IMR-90 (cell line): ENCODE measurements around the gene MFGE8. TPM values are rescaled to one million over a fixed set of nuclear protein-coding genes. Genes with fewer than 3 reads are reported as not detected.

ENCODE experiments used
- ATAC-seq: fragments of 200-7000 bp; cut with Tn5 transposase; 2 replicates; pipeline ENCODE4 v1.9.1; 2020; ENCODE audit warnings: low read depth, mild to moderate bottlenecking, moderate library complexity
- BruUV-seq: library from RNA; stranded (reverse); fragments of 400-500 nt; replicated peaks from 2 replicates; lab custom pipeline; 2021; lab: Mats Ljungman, UMichigan
- CTCF ChIA-PET: fragments of 300-600 bp; formaldehyde crosslinking; extraction: SDS; loops from one replicate; lab custom pipeline; 2021; ENCODE audit warnings: antibody characterized with exemption; lab: Yijun Ruan, JAX
- POLR2A ChIA-PET: fragments of 300-600 bp; sonication (Branson Sonifier 250); formaldehyde crosslinking; loops from one replicate; lab custom pipeline; 2022; ENCODE audit warnings: antibody characterized with exemption; ENCODE audit not compliant: unreplicated experiment; lab: Charles Lee
- DNase-seq: peaks from one replicate; pipeline ENCODE4 v3.0.0; 2013
- H2AFZ ChIP-seq: replicated peaks from 2 replicates; pipeline ENCODE3; 2013; ENCODE audit warnings: low read length, mild to moderate bottlenecking; ENCODE audit not compliant: poor library complexity
- H2AK5ac ChIP-seq: 2 replicates; pipeline ENCODE4 v1.6.1; 2013; ENCODE audit warnings: low read depth, low read length, inconsistent platforms
- H2AK9ac ChIP-seq: replicated peaks from 2 replicates; pipeline ENCODE3; 2013; ENCODE audit warnings: mild to moderate bottlenecking, low read depth, low read length, moderate library complexity; ENCODE audit not compliant: poor library complexity
- H2BK120ac ChIP-seq: 2 replicates; pipeline ENCODE4 v1.6.1; 2013; ENCODE audit warnings: low read depth, low read length, inconsistent platforms
- H2BK15ac ChIP-seq: 3 replicates; pipeline ENCODE4 v1.6.1; 2013; ENCODE audit warnings: low read depth, low read length, inconsistent platforms
- H2BK20ac ChIP-seq: 2 replicates; pipeline ENCODE4 v1.6.1; 2013; ENCODE audit warnings: low read depth, mild to moderate bottlenecking, inconsistent platforms, low read length, moderate library complexity
- H2BK5ac ChIP-seq: 2 replicates; pipeline ENCODE4 v1.6.1; 2013; ENCODE audit warnings: mild to moderate bottlenecking, low read depth, low read length, inconsistent platforms; ENCODE audit not compliant: poor library complexity, severe bottlenecking
- H3K14ac ChIP-seq: replicated peaks from 2 replicates; pipeline ENCODE4 v1.6.1; 2013; ENCODE audit warnings: low read depth, low read length, inconsistent platforms
- H3K18ac ChIP-seq: 2 replicates; pipeline ENCODE4 v1.6.1; 2013; ENCODE audit warnings: low read depth, low read length, control low read depth
- H3K23ac ChIP-seq: 2 replicates; pipeline ENCODE4 v1.6.1; 2013; ENCODE audit warnings: low read depth, low read length, inconsistent platforms
- H3K27ac ChIP-seq: 2 replicates; pipeline ENCODE4 v1.5.1; 2013; ENCODE audit warnings: mild to moderate bottlenecking, control low read depth, low read length; ENCODE audit not compliant: insufficient read depth
- H3K27me3 ChIP-seq: 2 replicates; pipeline ENCODE4 v1.6.1; 2013; ENCODE audit warnings: low read length; ENCODE audit not compliant: control insufficient read depth, insufficient read depth
- H3K36me3 ChIP-seq: 2 replicates; pipeline ENCODE4 v1.6.1; 2013; ENCODE audit warnings: low read length, mixed read lengths; ENCODE audit not compliant: control insufficient read depth, insufficient read depth
- H3K4ac ChIP-seq: 2 replicates; pipeline ENCODE4 v1.6.1; 2013; ENCODE audit warnings: low read depth, low read length, inconsistent platforms
- H3K4me1 ChIP-seq: 2 replicates; pipeline ENCODE4 v1.6.1; 2013; ENCODE audit warnings: low read length, mixed read lengths; ENCODE audit not compliant: control insufficient read depth, insufficient read depth
- H3K4me2 ChIP-seq: 2 replicates; pipeline ENCODE4 v1.6.1; 2013; ENCODE audit warnings: low read depth, mild to moderate bottlenecking, control low read depth, low read length, moderate library complexity
- H3K4me3 ChIP-seq: 2 replicates; pipeline ENCODE4 v1.5.1; 2013; ENCODE audit warnings: low read depth, mild to moderate bottlenecking, control low read depth, low read length, moderate library complexity; ENCODE audit not compliant: insufficient read depth
- H3K56ac ChIP-seq: 2 replicates; pipeline ENCODE4 v1.6.1; 2013; ENCODE audit warnings: low read length, inconsistent platforms; ENCODE audit not compliant: insufficient read depth; ENCODE audit errors: extremely low read depth
- H3K79me1 ChIP-seq, 2 experiments: 2 replicates each; pipeline ENCODE4 v1.6.1; 2013; ENCODE audit warnings: low read length in 2 of 2, inconsistent platforms in 1 of 2, low read depth in 1 of 2
- H3K9ac ChIP-seq: 2 replicates; pipeline ENCODE4 v1.6.1; 2013; ENCODE audit warnings: low read depth, low read length, control low read depth
- H3K9me1 ChIP-seq: 2 replicates; pipeline ENCODE4 v1.6.1; 2013; ENCODE audit warnings: low read length, inconsistent platforms; ENCODE audit not compliant: insufficient read depth
- H3K9me3 ChIP-seq: 2 replicates; pipeline ENCODE4 v1.6.1; 2013; ENCODE audit warnings: low read length; ENCODE audit not compliant: control insufficient read depth, insufficient read depth
- H4K20me1 ChIP-seq: 2 replicates; pipeline ENCODE4 v1.6.1; 2013; ENCODE audit warnings: low read length, inconsistent platforms; ENCODE audit not compliant: insufficient read depth
- H4K5ac ChIP-seq: 2 replicates; pipeline ENCODE4 v1.6.1; 2013; ENCODE audit warnings: mild to moderate bottlenecking, low read depth, low read length, control low read depth
- H4K8ac ChIP-seq, 2 experiments: 2 replicates each; pipeline ENCODE4 v1.6.1; 2013; ENCODE audit warnings: low read depth in 2 of 2, low read length in 2 of 2, control low read depth in 1 of 2, inconsistent platforms in 1 of 2
- H4K91ac ChIP-seq: 2 replicates; pipeline ENCODE4 v1.6.1; 2013; ENCODE audit warnings: low read depth, low read length, inconsistent platforms; ENCODE audit not compliant: insufficient read depth
- CTCF ChIP-seq: conservative IDR thresholded peaks from 2 replicates; pipeline ENCODE4 v1.5.1; 2012; ENCODE audit warnings: mild to moderate bottlenecking, low read depth, low read length, improper control_type of control experiment
- MAFK ChIP-seq: IDR thresholded peaks from 2 replicates; pipeline ENCODE4 v1.6.1; 2012; ENCODE audit warnings: low read depth, low read length, improper control_type of control experiment
- MAZ ChIP-seq: IDR thresholded peaks from 2 replicates; pipeline ENCODE4 v1.6.1; 2012; ENCODE audit warnings: low read depth, mild to moderate bottlenecking, low read length, improper control_type of control experiment, moderate library complexity, borderline replicate concordance
- MXI1 ChIP-seq: IDR thresholded peaks from 2 replicates; pipeline ENCODE4 v1.6.1; 2012; ENCODE audit warnings: low read depth, mild to moderate bottlenecking, low read length, moderate library complexity, borderline replicate concordance
- NFE2L2 ChIP-seq: fragments of 150-350 bp; IDR thresholded peaks from 2 replicates; pipeline ENCODE4 v1.6.1; 2016; ENCODE audit warnings: low read depth, mild to moderate bottlenecking, low read length
- RAD21 ChIP-seq: IDR thresholded peaks from 2 replicates; pipeline ENCODE4 v1.6.1; 2012; ENCODE audit warnings: low read length, improper control_type of control experiment
- SMC3 ChIP-seq: fragments of 150-350 bp; IDR thresholded peaks from 2 replicates; pipeline ENCODE4 v1.6.1; 2016; ENCODE audit warnings: low read depth, mild to moderate bottlenecking, antibody characterized with exemption, low read length, moderate library complexity
- WGBS, 2 experiments: methylation state at CpG; one replicate each; pipeline versions ENCODE4 v1.1.5 to v1.1.7; 2013; ENCODE audit warnings: missing lambda C conversion rate in 2 of 2; ENCODE audit not compliant: insufficient read length in 1 of 2; ENCODE audit errors: extremely low coverage in 2 of 2; 5-methylcytosine and 5-hydroxymethylcytosine counted together
- dilution Hi-C: fragments of 300-500 bp; cut with HindIII; formaldehyde crosslinking; loops from one replicate; pipeline ENCODE4 v1.14.3; 2018; ENCODE audit warnings: low sequenced_read_pairs; ENCODE audit not compliant: unreplicated experiment
- in situ Hi-C: fragments of 300-500 bp; cut with MboI; formaldehyde crosslinking; loops from 3 replicates; pipeline ENCODE4 v1.14.3; 2019; ENCODE audit warnings: low sequenced_read_pairs, inconsistent platforms, mixed read lengths
- intact Hi-C: fragments of 100-400 bp; cut with micrococcal nuclease; formaldehyde crosslinking; loops from 2 replicates; pipeline ENCODE4 v1.10.0; 2022
- polyA plus RNA-seq, 3 experiments: library from polyadenylated mRNA; depleted of rRNA; stranded (reverse); fragments of >200 nt; gene quantifications; 2 replicates each; pipeline ENCODE4 v1.2.3, GENCODE V29; 2012; ENCODE audit warnings: low replicate concordance in 1 of 3
- total RNA-seq: library from RNA; depleted of rRNA; stranded (reverse); fragments of >200 nt; gene quantifications from 2 replicates; pipeline ENCODE4 v1.2.3, GENCODE V29; 2012

Gene MFGE8
- total and polyA plus RNA-seq, 2 of the 4 experiments (the other 2 are of a cell fraction): 232 to 1,912 TPM

GRCh38 chr15:88897456-88898194, 15.6 kb downstream of the MFGE8 start:
- in situ Hi-C loops: no loop called here
- H3K4me2 ChIP-seq: no peak overlapping the region
- no peak overlapping the region; the same call in 1 of the 2 replicates for H2BK120ac ChIP-seq
- no peak overlapping the region for H3K9ac ChIP-seq
- 20% methylated on average over 4 of the region's 12 CpGs; no CpG with 5 or more reads in 1 of the 2 experiments for WGBS, 2 experiments
- no peak overlapping the region for H3K23ac ChIP-seq
- peak; percentile 89 for ATAC-seq
- H4K91ac ChIP-seq: no peak overlapping the region
- H3K27ac ChIP-seq: no peak overlapping the region
- ChIA-PET CTCF (no interaction called here), POLR2A (interaction anchor here (0.5 kb wide), 1 partner anchor 160 kb away, joined by 4 read pairs; no protein-coding TSS in a partner anchor)
- no peaks in the 10 kb centered on the region for H3K27me3 ChIP-seq
- H3K4ac ChIP-seq: peak overlapping the region; percentile 62
- no peak overlapping the region for H2BK5ac ChIP-seq
- peaks cover 53% of the 10 kb centered on the region for H4K20me1 ChIP-seq
- peaks cover 13% of the 10 kb centered on the region for H3K9me1 ChIP-seq
- peak; percentile 71 for DNase-seq
- no peak overlapping the region for H3K18ac ChIP-seq
- peak overlapping the region; percentile 68 for H2AK5ac ChIP-seq
- H3K4me3 ChIP-seq: no peak overlapping the region
- BruUV-seq: no TSS peak
- no peak overlapping the region for H4K5ac ChIP-seq
- H3K4me1 ChIP-seq: peaks cover 14% of the 10 kb centered on the region
- no peak overlapping the region for H4K8ac ChIP-seq
- TF ChIP-seq CTCF: peak; percentile 68
- no peak for TF ChIP-seq MAFK
- TF ChIP-seq NFE2L2: no peak
- peak; percentile 42; the same call in 1 of the 2 replicates for TF ChIP-seq MXI1
- TF ChIP-seq RAD21: peak; percentile 47
- TF ChIP-seq MAZ: peak; percentile 82; the same call in 1 of the 2 replicates
- TF ChIP-seq SMC3: peak; percentile 67
- H3K14ac ChIP-seq: 0 out of 2 replicates have a peak overlapping the region, but pooled peaks have one; percentile 37
- no peaks in the 10 kb centered on the region for H3K9me3 ChIP-seq
- intact Hi-C loops: loop anchor here (1.0 kb wide), 2 partner anchors 236 to 240 kb away; no protein-coding TSS in a partner anchor
- peaks cover 33% of the 10 kb centered on the region for H3K36me3 ChIP-seq
- dilution Hi-C loops: no loop called here
- no peak overlapping the region for H2BK15ac ChIP-seq
- H3K56ac ChIP-seq: no peak overlapping the region
- peak overlapping the region; percentile 58 for H2AK9ac ChIP-seq
- peak overlapping the region; percentile 78 for H2AFZ ChIP-seq
- peaks cover 17 to 35% of the 10 kb centered on the region in 2 experiments; a peak in 3 of 4 replicates for H3K79me1 ChIP-seq
- H2BK20ac ChIP-seq: no peak overlapping the region
